H1 (cell line): Measurements from ENCODE around the gene MOB3B.

Source experiments
- BRCA1 ChIP-seq: IDR thresholded peaks from 2 replicates; pipeline ENCODE4 v1.6.1; 2012; ENCODE audit warnings: low read depth, low read length, improper control_type of control experiment
- EZH2 ChIP-seq: fragments of 200-600 bp; sonication (generic); IDR thresholded peaks from 2 replicates; pipeline ENCODE4 v1.7.1; 2012; ENCODE audit warnings: low read depth, mild to moderate bottlenecking, moderate library complexity, low read length, inconsistent platforms; ENCODE audit not compliant: severe bottlenecking
- FOSL1 ChIP-seq: IDR thresholded peaks from 2 replicates; pipeline ENCODE4 v1.6.1; 2011; ENCODE audit warnings: mild to moderate bottlenecking, low read depth, low read length, moderate library complexity; ENCODE audit not compliant: insufficient read depth
- GTF2F1 ChIP-seq: IDR thresholded peaks from 2 replicates; pipeline ENCODE4 v1.6.1; 2012; ENCODE audit warnings: low read depth, low read length, improper control_type of control experiment, borderline replicate concordance
- POLR2A ChIP-seq, 2 experiments: IDR thresholded peaks; 1 replicate in 1 of 2; 2 replicates in 1 of 2; pipeline ENCODE4 v1.6.1; 2011; ENCODE audit warnings: low read depth in 2 of 2, low read length in 2 of 2, mild to moderate bottlenecking in 2 of 2; ENCODE audit errors: control extremely low read depth in 1 of 2
- POLR2AphosphoS5 ChIP-seq: IDR thresholded peaks from 2 replicates; pipeline ENCODE4 v1.6.1; 2011; ENCODE audit warnings: low read depth, low read length
- SIN3A ChIP-seq, 2 experiments: IDR thresholded peaks in 1 of 2; conservative IDR thresholded peaks in 1 of 2; 2 replicates each; pipeline ENCODE4 v1.6.1; 2011 to 2012; ENCODE audit warnings: low read length in 2 of 2, improper control_type of control experiment in 1 of 2, low read depth in 1 of 2, mild to moderate bottlenecking in 1 of 2
- TEAD4 ChIP-seq: IDR thresholded peaks from 2 replicates; pipeline ENCODE4 v1.6.1; 2012; ENCODE audit warnings: low read depth, low read length, inconsistent platforms, mixed read lengths
- YY1 ChIP-seq: IDR thresholded peaks from 2 replicates; pipeline ENCODE4 v1.6.1; 2011; ENCODE audit warnings: low read depth, mild to moderate bottlenecking, low read length
- ZNF274 ChIP-seq: IDR thresholded peaks from 2 replicates; pipeline ENCODE4 v1.7.0; 2012; ENCODE audit warnings: low read length, borderline replicate concordance; ENCODE audit errors: extremely low read depth
- TF ChIP-seq, protein P1 (sequence below): IDR thresholded peaks from 2 replicates; pipeline ENCODE4 v1.6.1; 2012; ENCODE audit warnings: inconsistent platforms
- TF ChIP-seq, protein P2 (sequence below), 3 experiments: IDR thresholded peaks; 1 replicate in 2 of 3; 2 replicates in 1 of 3; pipeline versions ENCODE4 v1.5.1 to v1.6.1; 2011; ENCODE audit warnings: low read length in 3 of 3, mild to moderate bottlenecking in 3 of 3, inconsistent platforms in 2 of 3, low read depth in 1 of 3, moderate library complexity in 1 of 3; ENCODE audit not compliant: insufficient read depth in 1 of 3; ENCODE audit errors: control extremely low read depth in 1 of 3
- TF ChIP-seq, protein P3 (sequence below): IDR thresholded peaks from 2 replicates; pipeline ENCODE4 v1.6.1; 2011; ENCODE audit warnings: low read length, improper control_type of control experiment

DNA sequence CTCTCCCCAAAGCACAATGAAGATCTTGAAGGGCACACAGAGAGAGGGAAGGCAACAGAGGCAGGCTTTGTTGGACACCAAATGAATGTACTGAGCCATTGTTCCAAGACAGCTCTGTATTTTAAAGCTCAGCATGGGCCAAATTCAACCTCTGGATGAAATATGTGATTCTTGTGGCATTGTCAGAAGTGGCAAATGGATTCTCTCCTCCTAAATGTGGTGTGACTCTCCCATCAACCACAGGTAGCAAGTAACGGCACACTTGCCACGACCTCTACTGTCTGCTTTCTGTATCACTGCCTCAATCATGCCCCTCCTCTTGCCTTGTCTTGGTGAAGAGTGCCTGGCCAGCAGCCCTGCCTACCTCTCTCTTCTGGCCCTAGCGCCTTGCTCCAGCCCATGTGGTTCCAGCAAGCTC lies 6.1 kb upstream of the MOB3B start:
- no peak for TF ChIP-seq YY1
- TF ChIP-seq EZH2: no peak
- TF ChIP-seq TEAD4: no peak
- TF ChIP-seq, protein P1, sequence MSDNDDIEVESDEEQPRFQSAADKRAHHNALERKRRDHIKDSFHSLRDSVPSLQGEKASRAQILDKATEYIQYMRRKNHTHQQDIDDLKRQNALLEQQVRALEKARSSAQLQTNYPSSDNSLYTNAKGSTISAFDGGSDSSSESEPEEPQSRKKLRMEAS: peak; percentile 65
- TF ChIP-seq POLR2A (IDR thresholded peaks at IDR 0.05; ENCODE audit: control extremely low read depth in 1 of 2, low read depth in 2 of 2, low read length in 2 of 2): no peak
- TF ChIP-seq POLR2AphosphoS5: no peak
- no peak for TF ChIP-seq GTF2F1
- TF ChIP-seq FOSL1: no peak
- TF ChIP-seq, protein P2, sequence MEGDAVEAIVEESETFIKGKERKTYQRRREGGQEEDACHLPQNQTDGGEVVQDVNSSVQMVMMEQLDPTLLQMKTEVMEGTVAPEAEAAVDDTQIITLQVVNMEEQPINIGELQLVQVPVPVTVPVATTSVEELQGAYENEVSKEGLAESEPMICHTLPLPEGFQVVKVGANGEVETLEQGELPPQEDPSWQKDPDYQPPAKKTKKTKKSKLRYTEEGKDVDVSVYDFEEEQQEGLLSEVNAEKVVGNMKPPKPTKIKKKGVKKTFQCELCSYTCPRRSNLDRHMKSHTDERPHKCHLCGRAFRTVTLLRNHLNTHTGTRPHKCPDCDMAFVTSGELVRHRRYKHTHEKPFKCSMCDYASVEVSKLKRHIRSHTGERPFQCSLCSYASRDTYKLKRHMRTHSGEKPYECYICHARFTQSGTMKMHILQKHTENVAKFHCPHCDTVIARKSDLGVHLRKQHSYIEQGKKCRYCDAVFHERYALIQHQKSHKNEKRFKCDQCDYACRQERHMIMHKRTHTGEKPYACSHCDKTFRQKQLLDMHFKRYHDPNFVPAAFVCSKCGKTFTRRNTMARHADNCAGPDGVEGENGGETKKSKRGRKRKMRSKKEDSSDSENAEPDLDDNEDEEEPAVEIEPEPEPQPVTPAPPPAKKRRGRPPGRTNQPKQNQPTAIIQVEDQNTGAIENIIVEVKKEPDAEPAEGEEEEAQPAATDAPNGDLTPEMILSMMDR (IDR thresholded peaks at IDR 0.05; ENCODE audit: control extremely low read depth in 1 of 3, insufficient read depth in 1 of 3, low read depth in 1 of 3, low read length in 3 of 3): peak; percentile 72 to 87 (median 77)
- TF ChIP-seq ZNF274: no peak
- TF ChIP-seq BRCA1: no peak
- no peak for TF ChIP-seq SIN3A (conservative IDR thresholded peaks at IDR 0.05 in 1 of 2, IDR thresholded peaks at IDR 0.05 in 1 of 2; ENCODE audit: low read depth in 1 of 2, low read length in 2 of 2)
- TF ChIP-seq, protein P3, sequence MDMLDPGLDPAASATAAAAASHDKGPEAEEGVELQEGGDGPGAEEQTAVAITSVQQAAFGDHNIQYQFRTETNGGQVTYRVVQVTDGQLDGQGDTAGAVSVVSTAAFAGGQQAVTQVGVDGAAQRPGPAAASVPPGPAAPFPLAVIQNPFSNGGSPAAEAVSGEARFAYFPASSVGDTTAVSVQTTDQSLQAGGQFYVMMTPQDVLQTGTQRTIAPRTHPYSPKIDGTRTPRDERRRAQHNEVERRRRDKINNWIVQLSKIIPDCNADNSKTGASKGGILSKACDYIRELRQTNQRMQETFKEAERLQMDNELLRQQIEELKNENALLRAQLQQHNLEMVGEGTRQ: no peak
